ENCODE measurements around the gene PIP5KL1.

Gene PIP5KL1, protein sequence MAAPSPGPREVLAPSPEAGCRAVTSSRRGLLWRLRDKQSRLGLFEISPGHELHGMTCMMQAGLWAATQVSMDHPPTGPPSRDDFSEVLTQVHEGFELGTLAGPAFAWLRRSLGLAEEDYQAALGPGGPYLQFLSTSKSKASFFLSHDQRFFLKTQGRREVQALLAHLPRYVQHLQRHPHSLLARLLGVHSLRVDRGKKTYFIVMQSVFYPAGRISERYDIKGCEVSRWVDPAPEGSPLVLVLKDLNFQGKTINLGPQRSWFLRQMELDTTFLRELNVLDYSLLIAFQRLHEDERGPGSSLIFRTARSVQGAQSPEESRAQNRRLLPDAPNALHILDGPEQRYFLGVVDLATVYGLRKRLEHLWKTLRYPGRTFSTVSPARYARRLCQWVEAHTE

DNA sequence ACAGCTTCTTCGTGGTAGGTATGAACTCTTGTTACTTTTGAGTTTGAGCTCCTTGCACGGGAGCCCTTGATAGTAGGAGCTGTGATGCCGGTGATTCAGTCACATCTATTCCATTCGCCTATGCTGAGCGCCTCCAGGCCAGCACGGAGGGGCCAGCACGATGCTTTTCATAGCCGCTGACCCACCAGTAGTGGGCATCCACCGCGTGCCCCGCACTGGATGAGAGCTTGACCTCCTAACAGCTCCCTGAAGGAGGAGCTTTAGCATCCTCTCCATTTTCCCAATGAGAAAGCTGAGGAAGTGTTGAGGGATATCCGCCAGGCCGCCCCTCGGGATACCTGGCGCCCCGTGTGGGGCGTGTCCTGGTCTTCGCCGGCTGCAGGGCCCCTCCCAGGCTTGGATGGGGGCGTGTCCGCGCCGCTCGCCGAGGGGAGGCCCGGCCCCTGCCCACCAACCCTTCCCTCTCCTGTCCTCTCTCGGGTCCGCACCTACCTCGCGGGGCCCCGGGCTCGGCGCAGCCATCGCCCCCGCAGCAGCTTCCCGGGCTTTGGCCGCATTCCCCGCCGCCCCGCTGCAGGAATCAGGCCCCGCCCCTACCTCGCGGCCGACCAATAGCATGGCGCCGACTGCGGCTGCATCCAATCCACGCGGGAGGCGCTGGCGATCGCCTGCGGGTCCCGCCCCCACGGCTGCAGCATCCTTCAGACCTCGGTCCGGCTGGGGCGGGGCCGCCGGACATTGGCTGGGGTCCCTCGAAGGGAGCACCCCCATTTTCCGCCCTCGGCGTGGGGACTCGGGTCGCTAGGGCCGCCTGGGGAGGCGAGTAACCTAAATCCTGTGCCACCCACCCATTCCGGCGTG, at the start of gene PIP5KL1:
TSS of gene PIP5KL1 (minus strand) at position 547 of the 861 bp plus-strand sequence. CDS start at position 522, 25 bp downstream.
- peak within 1 kb of the TSS; percentile 52 for H3K4me3 ChIP-seq (ENCODE audit: low read depth, low read length)
- DNase-seq (ENCODE audit: low read depth): peak; percentile 85

GRCh38 chr9:127980060-127980705, 49.6 kb upstream of the PIP5KL1 start:
- H3K4me3 ChIP-seq (ENCODE audit: low read depth, low read length): peak overlapping the region; percentile 84
- DNase-seq (ENCODE audit: low read depth): peak; percentile 50
- TF ChIP-seq CTCF (IDR thresholded peaks at IDR 0.05; ENCODE audit: insufficient read depth, low read depth, low read length, missing control alignments): no peak

More for the DNA sequence above, at the start of gene PIP5KL1:
- TF ChIP-seq CTCF (IDR thresholded peaks at IDR 0.05; ENCODE audit: insufficient read depth, low read depth, low read length, missing control alignments): no peak

GRCh38 chr9:127979333-127980059, 48.9 kb upstream of the PIP5KL1 start:
- peak; percentile 81 for DNase-seq (ENCODE audit: low read depth)

DNA sequence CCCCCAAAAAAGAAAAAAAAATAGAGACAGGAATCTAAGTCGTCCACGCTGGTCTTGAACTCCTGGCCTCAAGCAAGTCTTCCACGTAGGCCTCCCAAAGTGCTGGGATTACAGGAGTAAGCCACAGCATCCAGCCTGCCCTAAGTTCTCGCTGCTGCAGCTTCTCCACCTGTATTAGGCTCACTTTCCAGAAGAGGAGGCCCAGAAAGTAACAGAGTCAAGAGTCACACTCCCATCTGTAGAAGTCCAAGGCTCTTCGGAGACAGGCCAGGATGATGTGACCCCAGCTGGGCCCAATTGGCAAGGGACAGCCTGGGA, 48.4 kb upstream of the PIP5KL1 start:
- DNase-seq (ENCODE audit: low read depth): no peak
- no peak for TF ChIP-seq CTCF (IDR thresholded peaks at IDR 0.05; ENCODE audit: insufficient read depth, low read depth, low read length, missing control alignments)
- peak overlapping the region; percentile 84 for H3K4me3 ChIP-seq (ENCODE audit: low read depth, low read length)

More at GRCh38 chr9:127979333-127980059, 48.9 kb upstream of the PIP5KL1 start:
- H3K4me3 ChIP-seq (ENCODE audit: low read depth, low read length): peak overlapping the region; percentile 84
- TF ChIP-seq CTCF (IDR thresholded peaks at IDR 0.05; ENCODE audit: insufficient read depth, low read depth, low read length, missing control alignments): no peak

- no peak for TF ChIP-seq CTCF (IDR thresholded peaks at IDR 0.05; ENCODE audit: insufficient read depth, low read depth, low read length, missing control alignments)
- DNase-seq (ENCODE audit: low read depth): peak; percentile 34
- H3K4me3 ChIP-seq (ENCODE audit: low read depth, low read length): peak overlapping the region; percentile 84
Observed at GRCh38 chr9:127977884-127978647, 47.5 kb upstream of the PIP5KL1 start.
